GM12878 (cell line): ENCODE data around the gene CADPS. TPM values are rescaled to one million over a fixed set of nuclear protein-coding genes. Genes with fewer than 3 reads are reported as not detected.

Experiments
- ATAC-seq: fragments of 200-7000 bp; cut with Tn5 transposase; 3 replicates; pipeline ENCODE4 v1.9.1; 2020; ENCODE audit warnings: mild to moderate bottlenecking, moderate library complexity
- BruUV-seq: library from RNA; stranded (reverse); fragments of 400-500 nt; replicated peaks from 2 replicates; lab custom pipeline; 2021; lab: Mats Ljungman, UMichigan
- CTCF ChIA-PET: fragments of 300-600 bp; sonication (Branson Sonifier 250); formaldehyde crosslinking; extraction: SDS; loops from one replicate; lab custom pipeline; 2021; ENCODE audit warnings: inconsistent platforms; lab: Yijun Ruan, JAX
- POLR2A ChIA-PET: fragments of 350-600 bp; formaldehyde crosslinking; extraction: SDS; loops from one replicate; lab custom pipeline; 2021; ENCODE audit warnings: inconsistent platforms; lab: Charles Lee
- RAD21 ChIA-PET: fragments of 300-600 bp; sonication (Branson Sonifier 250); formaldehyde crosslinking; loops from one replicate; lab custom pipeline; 2023; ENCODE audit warnings: antibody characterized with exemption; ENCODE audit not compliant: unreplicated experiment; lab: Charles Lee
- SMC1A ChIA-PET: fragments of 300-600 bp; sonication (Branson Sonifier 250); formaldehyde crosslinking; loops from one replicate; lab custom pipeline; 2023; ENCODE audit not compliant: unreplicated experiment, uncharacterized antibody; lab: Charles Lee
- DNase-seq: peaks from one replicate; pipeline ENCODE4 v3.0.0-alpha.2; 2011; ENCODE audit warnings: low read depth, low spot score
- FAIRE-seq: peaks from 3 replicates; lab custom pipeline; 2011; peaks lifted over from hg19 to GRCh38; lab: Jason Lieb, UNC
- H2AFZ ChIP-seq: 2 replicates; pipeline ENCODE4 v1.6.0; 2011; ENCODE audit warnings: low read depth, low read length, control low read depth; ENCODE audit not compliant: control insufficient read depth
- H3K27ac ChIP-seq: 2 replicates; pipeline ENCODE4 v1.5.1; 2011; ENCODE audit warnings: control low read depth; ENCODE audit not compliant: control insufficient read depth, insufficient read depth
- H3K27me3 ChIP-seq, 2 experiments: replicated peaks in 1 of 2; 2 replicates each; pipeline versions ENCODE4 v1.6.0 to v1.6.1; 2011; ENCODE audit warnings: low read length in 1 of 2; ENCODE audit not compliant: control insufficient read depth in 2 of 2, insufficient read depth in 2 of 2
- H3K36me3 ChIP-seq, 2 experiments: 2 replicates each; pipeline ENCODE4 v1.5.1; 2011; ENCODE audit warnings: low read length in 1 of 2; ENCODE audit not compliant: control insufficient read depth in 2 of 2, insufficient read depth in 2 of 2
- H3K4me1 ChIP-seq: 2 replicates; pipeline ENCODE4 v1.6.1; 2011; ENCODE audit warnings: mild to moderate bottlenecking, low read length, moderate library complexity, mixed read lengths; ENCODE audit not compliant: control insufficient read depth, insufficient read depth
- H3K4me2 ChIP-seq: 2 replicates; pipeline ENCODE4 v1.6.0; 2011; ENCODE audit warnings: control low read depth; ENCODE audit not compliant: control insufficient read depth, insufficient read depth
- H3K4me3 ChIP-seq: fragments of 200-600 bp; sonication (generic); 2 replicates; pipeline ENCODE4 v1.5.1; 2016
- H3K79me2 ChIP-seq: 2 replicates; pipeline ENCODE4 v1.6.0; 2011; ENCODE audit warnings: low read length; ENCODE audit not compliant: control insufficient read depth, insufficient read depth
- H3K9ac ChIP-seq: 2 replicates; pipeline ENCODE4 v1.8.0; 2011; ENCODE audit warnings: low read length, control low read depth, mixed read lengths; ENCODE audit not compliant: control insufficient read depth, insufficient read depth
- H3K9me3 ChIP-seq: replicated peaks from 3 replicates; pipeline ENCODE4 v1.5.1; 2011; ENCODE audit warnings: mild to moderate bottlenecking, low read length; ENCODE audit not compliant: control insufficient read depth, insufficient read depth
- H4K20me1 ChIP-seq: 2 replicates; pipeline ENCODE4 v1.6.0; 2011; ENCODE audit not compliant: control insufficient read depth, insufficient read depth
- SIX5 ChIP-seq: IDR thresholded peaks from 2 replicates; pipeline ENCODE4 v1.6.1; 2011; ENCODE audit warnings: mild to moderate bottlenecking, low read depth, low read length, moderate library complexity; ENCODE audit not compliant: severe bottlenecking
- SMAD1 ChIP-seq: fragments of 450-650 bp; IDR thresholded peaks from 2 replicates; pipeline ENCODE4 v1.6.1; 2018; ENCODE audit warnings: mild to moderate bottlenecking, low read depth; ENCODE audit not compliant: partially characterized antibody
- WGBS: methylation state at CpG from one replicate; pipeline ENCODE4 v1.1.6; 2016; ENCODE audit warnings: low lambda C conversion rate; ENCODE audit not compliant: insufficient replicate concordance, insufficient coverage; ENCODE audit errors: missing lambda C conversion rate; 5-methylcytosine and 5-hydroxymethylcytosine counted together
- in situ Hi-C: fragments of 300-500 bp; cut with MboI; formaldehyde crosslinking; loops from 9 replicates; pipeline ENCODE4 v1.14.3; 2018; ENCODE audit warnings: mixed read lengths
- intact Hi-C: fragments of 100-400 bp; cut with micrococcal nuclease; formaldehyde crosslinking; loops from one replicate; pipeline ENCODE4 v1.14.2; 2022; ENCODE audit not compliant: unreplicated experiment
- polyA plus RNA-seq, 11 experiments: library from polyadenylated mRNA; depleted of rRNA in 4 of 11; unstranded in 6 of 11; stranded (reverse) in 5 of 11; fragments of >200 nt; fragmentation: Nextera tagmentation in 4 of 11; fragmentation: Illumina TruSeq in 1 of 11; extraction: Ambion mirVana in 4 of 11; extraction: Trizol in 1 of 11; gene quantifications; 1 replicate in 1 of 11; 2 replicates in 10 of 11; pipeline versions ENCODE4 v1.2.1 to v1.2.3, GENCODE V29; 2011 to 2016; ENCODE audit warnings: inconsistent platforms in 2 of 11, missing spikeins in 2 of 11, low read depth in 1 of 11
- total RNA-seq, 4 experiments: library from RNA; depleted of rRNA in 3 of 4; stranded (reverse); fragments of >200 nt in 3 of 4; fragmentation: Illumina TruSeq in 1 of 4; extraction: Trizol in 1 of 4; gene quantifications; 2 replicates each; pipeline versions ENCODE4 v1.2.1 to v1.2.3, GENCODE V29; 2013 to 2021
- TF ChIP-seq, protein P1 (sequence below): fragments of 450-650 bp; IDR thresholded peaks from 2 replicates; pipeline ENCODE4 v1.6.1; 2016; ENCODE audit warnings: mild to moderate bottlenecking
- TF ChIP-seq, protein P2 (sequence below): fragments of 450-650 bp; IDR thresholded peaks from 2 replicates; pipeline ENCODE4 v1.6.1; 2017; ENCODE audit warnings: low read depth, mild to moderate bottlenecking, moderate library complexity

Gene CADPS
- total and polyA plus RNA-seq, 10 of the 15 experiments (the other 5 are each of a cell fraction or from before 2014, with no cell fraction given): 0.20 TPM; not detected in 9

- Histone ChIP-seq H3K9ac (no peak overlapping the region), H2AFZ (no peak overlapping the region), H3K36me3 (no peaks in the 10 kb centered on the region)
- FAIRE-seq: no peak
- intact Hi-C loops: no loop called here
- 0% methylated on average over 1 of the region's 1 CpG for WGBS
- RAD21 ChIA-PET: no interaction called here
- TF ChIP-seq, protein P1, sequence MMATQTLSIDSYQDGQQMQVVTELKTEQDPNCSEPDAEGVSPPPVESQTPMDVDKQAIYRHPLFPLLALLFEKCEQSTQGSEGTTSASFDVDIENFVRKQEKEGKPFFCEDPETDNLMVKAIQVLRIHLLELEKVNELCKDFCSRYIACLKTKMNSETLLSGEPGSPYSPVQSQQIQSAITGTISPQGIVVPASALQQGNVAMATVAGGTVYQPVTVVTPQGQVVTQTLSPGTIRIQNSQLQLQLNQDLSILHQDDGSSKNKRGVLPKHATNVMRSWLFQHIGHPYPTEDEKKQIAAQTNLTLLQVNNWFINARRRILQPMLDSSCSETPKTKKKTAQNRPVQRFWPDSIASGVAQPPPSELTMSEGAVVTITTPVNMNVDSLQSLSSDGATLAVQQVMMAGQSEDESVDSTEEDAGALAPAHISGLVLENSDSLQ: no peak
- no peak for TF ChIP-seq SMAD1
- no peak for TF ChIP-seq SIX5
- TF ChIP-seq, all 136 proteins: peak for 0
- Histone ChIP-seq H4K20me1 (no peaks in the 10 kb centered on the region), H3K4me2 (no peak overlapping the region), H3K27me3 (no peaks in the 10 kb centered on the region; a peak in 1 of 4 replicates), H3K4me1 (no peaks in the 10 kb centered on the region), H3K4me3 (no peak overlapping the region), H3K9me3 (no peaks in the 10 kb centered on the region), H3K27ac (no peak overlapping the region), H3K79me2 (no peaks in the 10 kb centered on the region)
- CTCF ChIA-PET: no interaction called here
- no TSS peak for BruUV-seq
- DNase-seq (no peak), ATAC-seq (no peak)
- in situ Hi-C loops: no loop called here
- POLR2A ChIA-PET: no interaction called here
- SMC1A ChIA-PET: no interaction called here
Observed at GRCh38 chr3:62677926-62678325, 197.3 kb downstream of the CADPS start.

DNA sequence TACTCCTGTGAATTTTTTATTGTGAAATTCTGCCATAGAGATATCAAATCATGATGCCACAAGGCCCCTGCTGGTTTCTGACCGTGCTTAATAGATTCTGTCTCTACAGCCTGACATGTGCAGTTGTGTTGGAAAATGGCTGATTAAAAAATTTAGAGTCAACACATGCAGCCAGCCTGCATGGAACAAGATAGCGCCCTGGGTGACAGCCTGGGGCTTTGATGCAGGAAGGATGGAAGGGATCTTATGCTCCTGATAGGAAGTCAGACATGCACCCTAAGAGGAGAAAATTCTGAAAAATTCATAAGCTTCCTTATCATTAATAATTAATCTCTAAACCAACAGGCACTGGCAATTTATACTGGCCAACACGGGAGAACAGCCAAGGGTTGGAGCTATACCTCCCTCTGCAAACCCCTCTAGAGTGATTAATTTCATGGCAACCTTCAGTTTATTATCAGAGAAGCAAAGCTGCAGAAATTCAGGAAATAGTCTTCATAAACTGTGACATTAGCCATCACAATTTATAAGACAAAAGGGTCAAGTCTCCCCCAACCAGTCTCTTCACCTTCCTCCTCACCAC, 198.4 kb downstream of the CADPS start:
- no peak for FAIRE-seq
- Histone ChIP-seq H3K27ac (no peak overlapping the region), H3K4me1 (no peaks in the 10 kb centered on the region), H3K36me3 (no peaks in the 10 kb centered on the region), H3K9ac (no peak overlapping the region), H2AFZ (no peak overlapping the region), H3K4me3 (no peak overlapping the region), H4K20me1 (no peaks in the 10 kb centered on the region), H3K4me2 (no peak overlapping the region), H3K79me2 (no peaks in the 10 kb centered on the region), H3K9me3 (no peaks in the 10 kb centered on the region), H3K27me3 (no peaks in the 10 kb centered on the region; a peak in 1 of 4 replicates)
- ChIA-PET CTCF (interaction anchor here (1.1 kb wide), 1 partner anchor 11 kb away, joined by 3 read pairs; no protein-coding TSS in a partner anchor), POLR2A (no interaction called here), RAD21 (no interaction called here), SMC1A (no interaction called here)
- WGBS: 15% methylated on average over 3 of the region's 3 CpGs
- DNase-seq: no peak
- TF ChIP-seq, protein P2, sequence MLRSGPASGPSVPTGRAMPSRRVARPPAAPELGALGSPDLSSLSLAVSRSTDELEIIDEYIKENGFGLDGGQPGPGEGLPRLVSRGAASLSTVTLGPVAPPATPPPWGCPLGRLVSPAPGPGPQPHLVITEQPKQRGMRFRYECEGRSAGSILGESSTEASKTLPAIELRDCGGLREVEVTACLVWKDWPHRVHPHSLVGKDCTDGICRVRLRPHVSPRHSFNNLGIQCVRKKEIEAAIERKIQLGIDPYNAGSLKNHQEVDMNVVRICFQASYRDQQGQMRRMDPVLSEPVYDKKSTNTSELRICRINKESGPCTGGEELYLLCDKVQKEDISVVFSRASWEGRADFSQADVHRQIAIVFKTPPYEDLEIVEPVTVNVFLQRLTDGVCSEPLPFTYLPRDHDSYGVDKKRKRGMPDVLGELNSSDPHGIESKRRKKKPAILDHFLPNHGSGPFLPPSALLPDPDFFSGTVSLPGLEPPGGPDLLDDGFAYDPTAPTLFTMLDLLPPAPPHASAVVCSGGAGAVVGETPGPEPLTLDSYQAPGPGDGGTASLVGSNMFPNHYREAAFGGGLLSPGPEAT: no peak
- no peak for ATAC-seq
- no TSS peak for BruUV-seq
- in situ Hi-C loops: no loop called here
- intact Hi-C loops: no loop called here
